Measurements from ENCODE around the gene NFIX. TPM values are rescaled to one million over a fixed set of nuclear protein-coding genes. Genes with fewer than 3 reads are reported as not detected.

NFIX gene
- total RNA-seq, 2 donors from 2014 or later: 70.9 to 73.8 TPM

GRCh38 chr19:12987781-12988180 lies 7.5 kb upstream of the NFIX start:
- intact Hi-C loops (cut with DNase I): loop anchor here (5.0 kb wide), 1 partner anchor 45 kb away; no protein-coding TSS in a partner anchor
- H3K9ac ChIP-seq (ENCODE audit: low read depth in 2 of 2, low read length in 2 of 2): no peak overlapping the region
- no peak for TF ChIP-seq CTCF (IDR thresholded peaks at IDR 0.05)
- H3K9me3 ChIP-seq: no peaks in the 10 kb centered on the region
- H3K27ac ChIP-seq: no peak overlapping the region
- no peaks in the 10 kb centered on the region for H3K27me3 ChIP-seq
- peaks cover 7% of the 10 kb centered on the region for H3K4me1 ChIP-seq
- no peaks in the 10 kb centered on the region for H3K36me3 ChIP-seq
- DNase-seq: no peak
- no peak overlapping the region for H3K4me3 ChIP-seq

- no peak overlapping the region for H3K4me3 ChIP-seq
- no peaks in the 10 kb centered on the region for H3K27me3 ChIP-seq
- no peaks in the 10 kb centered on the region for H3K4me1 ChIP-seq
- intact Hi-C loops (cut with DNase I): no loop called here
- H3K27ac ChIP-seq: no peak overlapping the region
- no peaks in the 10 kb centered on the region for H3K9me3 ChIP-seq
- DNase-seq: no peak
- no peak overlapping the region for H3K9ac ChIP-seq (ENCODE audit: low read depth in 2 of 2, low read length in 2 of 2)
- H3K36me3 ChIP-seq: no peaks in the 10 kb centered on the region
- no peak for TF ChIP-seq CTCF (IDR thresholded peaks at IDR 0.05)
Measured at GRCh38 chr19:12990431-12990830, 4.8 kb upstream of the NFIX start.

- no peaks in the 10 kb centered on the region for H3K4me1 ChIP-seq
- no peaks in the 10 kb centered on the region for H3K36me3 ChIP-seq
- no peaks in the 10 kb centered on the region for H3K9me3 ChIP-seq
- intact Hi-C loops (cut with DNase I): no loop called here
- no peak overlapping the region for H3K27ac ChIP-seq
- TF ChIP-seq CTCF (IDR thresholded peaks at IDR 0.05): no peak
- DNase-seq: no peak
- no peaks in the 10 kb centered on the region for H3K27me3 ChIP-seq
- H3K9ac ChIP-seq (ENCODE audit: low read depth in 2 of 2, low read length in 2 of 2): no peak overlapping the region
- H3K4me3 ChIP-seq: no peak overlapping the region
Measured at GRCh38 chr19:12990853-12991252, 4.4 kb upstream of the NFIX start.

GRCh38 chr19:12991296-12991695 lies 4.0 kb upstream of the NFIX start:
- Histone ChIP-seq H3K36me3 (no peaks in the 10 kb centered on the region), H3K4me3 (no peak overlapping the region), H3K4me1 (no peaks in the 10 kb centered on the region), H3K9me3 (no peaks in the 10 kb centered on the region), H3K27ac (no peak overlapping the region), H3K9ac (ENCODE audit: low read depth in 2 of 2, low read length in 2 of 2) (no peak overlapping the region), H3K27me3 (no peaks in the 10 kb centered on the region)
- DNase-seq: no peak
- no peak for TF ChIP-seq CTCF (IDR thresholded peaks at IDR 0.05)
- intact Hi-C loops (cut with DNase I): no loop called here

- no peaks in the 10 kb centered on the region for H3K27me3 ChIP-seq
- intact Hi-C loops (cut with DNase I): no loop called here
- H3K36me3 ChIP-seq: no peaks in the 10 kb centered on the region
- H3K27ac ChIP-seq: no peak overlapping the region
- no peak for DNase-seq
- H3K4me1 ChIP-seq: no peaks in the 10 kb centered on the region
- no peaks in the 10 kb centered on the region for H3K9me3 ChIP-seq
- no peak for TF ChIP-seq CTCF (IDR thresholded peaks at IDR 0.05)
- H3K4me3 ChIP-seq: no peak overlapping the region
- H3K9ac ChIP-seq (ENCODE audit: low read depth in 2 of 2, low read length in 2 of 2): no peak overlapping the region
Measured at GRCh38 chr19:12992729-12993128, 2.5 kb upstream of the NFIX start.

- intact Hi-C loops (cut with DNase I): no loop called here
- Histone ChIP-seq H3K27ac (no peak overlapping the region), H3K27me3 (no peaks in the 10 kb centered on the region)
Measured at GRCh38 chr19:12993562-12993961, 1.7 kb upstream of the NFIX start.

More at GRCh38 chr19:12993562-12993961, 1.7 kb upstream of the NFIX start:
- Histone ChIP-seq H3K9ac (ENCODE audit: low read depth in 2 of 2, low read length in 2 of 2) (no peak overlapping the region), H3K4me3 (no peak overlapping the region), H3K9me3 (no peaks in the 10 kb centered on the region), H3K4me1 (no peaks in the 10 kb centered on the region), H3K36me3 (no peaks in the 10 kb centered on the region)
- DNase-seq: no peak
- no peak for TF ChIP-seq CTCF (IDR thresholded peaks at IDR 0.05)

All from colonic mucosa (tissue), 4 donors.